Measurements from ENCODE around the gene ACRBP. TPM values are rescaled to one million over a fixed set of nuclear protein-coding genes. Genes with fewer than 3 reads are reported as not detected.

ACRBP gene
- total RNA-seq, 1 experiment from 2014 or later = 1.3 TPM

- Histone ChIP-seq H4K5ac (ENCODE audit: insufficient read length, low read depth, low read length) (no peak overlapping the region), H3K14ac (ENCODE audit: insufficient read depth, low read length) (no peak overlapping the region; the same call in 1 of the 2 replicates), H2BK5ac (ENCODE audit: insufficient read length, low read length) (no peak overlapping the region), H3K23ac (ENCODE audit: insufficient read length, low read depth, low read length) (no peak overlapping the region), H3K9me3 (ENCODE audit: control insufficient read depth, low read depth, low read length) (no peaks in the 10 kb centered on the region), H4K91ac (ENCODE audit: insufficient read length, low read depth, low read length) (no peak overlapping the region), H2AFZ (ENCODE audit: low read length) (no peak overlapping the region), H2BK20ac (ENCODE audit: low read depth, low read length, poor library complexity, severe bottlenecking) (no peak overlapping the region), H2BK15ac (ENCODE audit: low read depth, low read length) (no peak overlapping the region), H3K27me3 (ENCODE audit: insufficient read depth, low read length) (no peaks in the 10 kb centered on the region), H3K9ac (ENCODE audit: extremely low read depth, insufficient read length, low read length) (peak overlapping the region; percentile 28), H3K56ac (ENCODE audit: insufficient read length, low read depth, low read length) (no peak overlapping the region), H3K4ac (ENCODE audit: low read depth, low read length) (no peak overlapping the region), H3K4me2 (ENCODE audit: insufficient read depth, insufficient read length, low read length) (peak overlapping the region; percentile 63), H2AK5ac (ENCODE audit: insufficient read length, low read length) (no peak overlapping the region), H3K23me2 (ENCODE audit: insufficient read length, low read depth, low read length, poor library complexity, severe bottlenecking) (peaks cover 5% of the 10 kb centered on the region), H3K4me1 (ENCODE audit: insufficient read depth, low read length) (peaks cover 2% of the 10 kb centered on the region; the same call in 1 of the 2 replicates), H3K27ac (ENCODE audit: insufficient read length, low read depth, low read length) (no peak overlapping the region), H4K8ac (replicated peaks; ENCODE audit: insufficient read length, low read depth, low read length) (no peak overlapping the region), H3K79me2 (ENCODE audit: insufficient read depth, low read length) (peaks cover 27% of the 10 kb centered on the region; the same call in 1 of the 2 replicates), H3K18ac (ENCODE audit: insufficient read length, low read depth, low read length) (no peak overlapping the region), H2BK12ac (ENCODE audit: insufficient read length, low read depth, low read length) (no peak overlapping the region), H4K20me1 (ENCODE audit: control insufficient read depth, insufficient read depth, insufficient read length) (no peaks in the 10 kb centered on the region), H3T11ph (ENCODE audit: low read length) (no peak overlapping the region), H3K79me1 (ENCODE audit: insufficient read depth, low read depth, low read length, poor library complexity, severe bottlenecking) (peaks cover 3% of the 10 kb centered on the region), H2BK120ac (ENCODE audit: low read depth, low read length, poor library complexity, severe bottlenecking) (no peak overlapping the region)
- Mint-ChIP-seq H3K27ac (peak overlapping the region; percentile 71 to 93 (median 93); a peak in 4 of 7 replicates), H3K27me3 (ENCODE audit: low read depth) (no peaks in the 10 kb centered on the region), H3K9me3 (no peaks in the 10 kb centered on the region), H3K4me1 (peaks cover 29 to 32% of the 10 kb centered on the region in 2 experiments), H3K36me3 (ENCODE audit: insufficient read depth in 1 of 3, low read depth in 3 of 3) (peaks cover 40 to 52% (median 52%) of the 10 kb centered on the region in 3 experiments), H3K4me3 (no peak overlapping the region; a peak in 3 of 5 replicates)
- no CpG with 5 or more reads among the region's 18 CpGs for WGBS (ENCODE audit: extremely low coverage, insufficient read length, low lambda C conversion rate)
- TF ChIP-seq CTCF (conservative IDR thresholded peaks at IDR 0.05) = no peak; the same call in 2 of the 3 replicates
- DNase-seq = peak; percentile 62
These were observed 41.6 kb downstream of the ACRBP start for GRCh38 chr12:6605421-6606330.
